Measurements from ENCODE around the gene PRDM11.

PRDM11 gene

GRCh38 chr11:45181193-45181888 is 34.9 kb downstream of the PRDM11 start:
- H3K4me3 ChIP-seq (ENCODE audit: low read length): peak overlapping the region; percentile 49
- no peak for TF ChIP-seq CTCF (conservative IDR thresholded peaks at IDR 0.05; ENCODE audit: low read length)
- DNase-seq (ENCODE audit: low read depth): no peak

- no peak for DNase-seq (ENCODE audit: low read depth)
- no peak for TF ChIP-seq CTCF (conservative IDR thresholded peaks at IDR 0.05; ENCODE audit: low read length)
- no peak overlapping the region for H3K4me3 ChIP-seq (ENCODE audit: low read length)
Observed at GRCh38 chr11:45181889-45182550, 35.6 kb downstream of the PRDM11 start.

- TF ChIP-seq CTCF (conservative IDR thresholded peaks at IDR 0.05; ENCODE audit: low read length): peak; percentile 50
- no peak overlapping the region for H3K4me3 ChIP-seq (ENCODE audit: low read length)
- peak; percentile 23 for DNase-seq (ENCODE audit: low read depth)
Observed at GRCh38 chr11:45182902-45183301, 36.5 kb downstream of the PRDM11 start.

- no peak for DNase-seq (ENCODE audit: low read depth)
- no peak for TF ChIP-seq CTCF (conservative IDR thresholded peaks at IDR 0.05; ENCODE audit: low read length)
- no peak overlapping the region for H3K4me3 ChIP-seq (ENCODE audit: low read length)
Observed at GRCh38 chr11:45184640-45185039, 38.2 kb downstream of the PRDM11 start.

GRCh38 chr11:45185228-45185729 is 38.8 kb downstream of the PRDM11 start:
- no peak for DNase-seq (ENCODE audit: low read depth)
- no peak for TF ChIP-seq CTCF (conservative IDR thresholded peaks at IDR 0.05; ENCODE audit: low read length)

GRCh38 chr11:45187375-45187774 is 40.9 kb downstream of the PRDM11 start:
- TF ChIP-seq CTCF (conservative IDR thresholded peaks at IDR 0.05; ENCODE audit: low read length): no peak
- no peak for DNase-seq (ENCODE audit: low read depth)
- H3K4me3 ChIP-seq (ENCODE audit: low read length): no peak overlapping the region

More at GRCh38 chr11:45185228-45185729, 38.8 kb downstream of the PRDM11 start:
- H3K4me3 ChIP-seq (ENCODE audit: low read length): no peak overlapping the region

- TF ChIP-seq CTCF (conservative IDR thresholded peaks at IDR 0.05; ENCODE audit: low read length): no peak
- DNase-seq (ENCODE audit: low read depth): no peak
- H3K4me3 ChIP-seq (ENCODE audit: low read length): no peak overlapping the region
Observed at GRCh38 chr11:45188127-45188526, 41.7 kb downstream of the PRDM11 start.
